Effector CD8-positive, alpha-beta T cell (primary cell): ENCODE data around the gene AKAP8.
"Not testable (repeated sequence)": the region's sequence is repeated elsewhere in the genome, so short reads cannot be mapped to it uniquely, and the experiment has no call there.

Experiments
- DNase-seq: peaks from one replicate; lab custom pipeline; 2025; lab: John Stamatoyannopoulos, UW

Gene AKAP8

GRCh38 chr19:15404097-15404779 lies 24.7 kb upstream of the AKAP8 start:
- DNase-seq: no peak

- no peak for DNase-seq
Observed at GRCh38 chr19:15403151-15403531, 23.6 kb upstream of the AKAP8 start.

- DNase-seq: no peak
Observed at GRCh38 chr19:15402411-15403150, 23.0 kb upstream of the AKAP8 start.

DNA sequence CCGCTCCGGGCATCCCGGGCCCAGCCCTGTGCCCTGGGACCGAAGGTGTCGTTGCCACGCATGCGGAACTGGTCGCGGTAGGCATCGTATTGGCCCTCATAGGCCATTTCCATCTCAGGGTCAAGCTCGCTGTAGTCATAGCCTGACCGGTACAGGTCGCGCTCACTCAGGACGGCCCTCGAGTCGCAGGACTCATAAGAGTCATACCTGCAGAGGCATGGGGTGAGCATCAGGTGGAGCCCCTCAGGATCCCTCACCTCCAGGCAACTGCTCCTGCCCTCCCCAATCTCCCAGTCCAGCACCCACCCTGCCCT lies 21.8 kb upstream of the AKAP8 start:
- no peak for DNase-seq

- no peak for DNase-seq
Observed at GRCh38 chr19:15400521-15401396, 21.2 kb upstream of the AKAP8 start.

- DNase-seq: no peak
Observed at GRCh38 chr19:15399635-15400034, 20.0 kb upstream of the AKAP8 start.

- DNase-seq: no peak
Observed at GRCh38 chr19:15399234-15399515, 19.6 kb upstream of the AKAP8 start.

DNA sequence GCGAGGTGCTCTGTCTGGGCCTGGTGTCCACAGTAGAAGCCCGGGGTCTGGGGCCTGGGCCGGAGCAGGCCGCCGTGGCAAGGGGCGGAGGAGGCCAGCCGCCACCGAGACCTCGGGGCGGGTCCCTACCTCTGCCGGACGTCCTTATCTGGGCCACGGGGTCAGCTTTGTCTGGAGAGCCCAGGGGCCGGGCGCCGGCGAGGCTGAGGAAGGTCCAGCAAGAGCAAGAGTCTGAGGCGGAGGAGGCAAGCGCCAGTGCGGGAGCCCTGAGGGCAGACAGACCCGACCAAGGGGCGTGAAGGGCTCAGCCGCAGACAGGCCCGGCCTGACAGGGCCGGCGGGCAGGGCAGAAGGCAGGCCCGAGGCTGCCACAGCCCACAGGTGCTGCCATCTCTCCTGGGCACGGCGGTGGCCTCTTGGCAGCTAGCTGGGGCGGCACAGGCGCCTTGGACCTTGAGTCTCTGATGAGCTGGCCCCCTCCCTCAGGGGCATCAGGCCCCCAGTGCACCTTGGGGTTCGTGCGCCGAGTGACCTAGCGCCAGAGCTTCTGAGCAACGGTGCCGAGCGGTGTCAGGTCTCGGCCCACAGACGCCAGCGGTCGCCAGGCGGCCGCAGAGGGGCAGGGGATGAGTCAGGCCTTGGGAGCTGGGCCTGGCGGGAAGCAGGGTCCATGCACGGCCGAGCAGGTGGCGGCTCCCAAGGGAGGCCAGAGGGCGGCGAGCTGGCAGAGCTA lies 19.1 kb upstream of the AKAP8 start:
- no peak for DNase-seq

GRCh38 chr19:15397782-15398181 lies 18.2 kb upstream of the AKAP8 start:
- DNase-seq: no peak

GRCh38 chr19:15397236-15397635 lies 17.6 kb upstream of the AKAP8 start:
- DNase-seq: no peak

- no peak for DNase-seq
Observed at GRCh38 chr19:15396436-15396835, 16.8 kb upstream of the AKAP8 start.

DNA sequence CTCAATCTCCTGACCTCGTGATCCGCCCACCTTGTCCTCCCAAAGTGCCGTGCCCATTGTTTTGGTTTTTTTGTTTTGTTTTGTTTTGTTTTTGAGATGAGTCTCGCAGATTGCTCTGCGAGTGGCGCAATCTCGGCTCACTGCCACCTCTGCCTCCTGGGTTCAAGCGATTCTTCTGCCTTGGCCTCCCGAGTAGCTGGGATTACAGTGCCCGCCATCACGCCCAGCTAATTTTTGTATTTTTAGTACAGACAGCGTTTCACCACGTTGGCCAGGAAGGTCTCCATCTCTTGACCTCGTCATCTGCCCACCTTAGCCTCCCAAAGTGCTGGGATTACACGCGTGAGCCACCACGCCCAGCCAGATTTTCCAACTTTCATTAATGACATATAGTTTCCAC lies 15.7 kb upstream of the AKAP8 start:
- DNase-seq: not testable (repeated sequence)

DNA sequence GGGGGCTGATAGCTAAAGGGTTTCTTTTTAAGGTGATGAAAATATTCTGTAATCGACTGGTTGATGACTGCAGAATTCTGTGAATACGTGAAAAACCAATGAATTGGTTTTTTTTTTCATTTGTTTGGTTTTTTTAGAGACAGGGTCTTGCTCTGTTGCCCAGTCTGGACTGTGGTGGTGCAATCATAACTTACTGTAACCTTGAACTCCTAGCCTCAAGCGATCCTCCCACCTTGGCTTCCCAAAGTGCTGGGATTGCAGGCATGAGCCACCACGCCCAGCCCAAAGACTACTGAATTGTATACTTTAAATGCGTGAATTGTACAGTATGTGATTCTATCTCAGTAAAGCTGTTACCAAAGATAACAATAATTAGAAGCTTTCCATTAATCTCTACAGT lies 14.8 kb upstream of the AKAP8 start:
- no peak for DNase-seq

DNA sequence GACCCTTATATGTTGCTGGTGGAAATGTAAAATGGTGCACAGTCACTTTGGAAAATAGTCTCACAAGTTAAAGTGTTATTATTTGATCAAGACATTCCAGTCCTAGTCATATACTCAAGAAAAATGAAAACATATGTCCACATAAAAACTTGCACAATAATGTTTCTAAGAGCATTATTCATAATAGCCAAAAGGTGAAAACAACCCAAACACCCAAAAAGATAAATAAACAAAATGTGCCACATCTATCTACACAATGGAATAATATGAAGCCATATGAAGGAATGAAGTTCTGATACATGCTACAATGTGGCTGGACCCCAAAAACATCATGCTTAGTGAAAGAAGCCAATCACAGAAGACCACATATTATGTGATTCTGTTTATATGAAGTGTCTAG lies 14.4 kb upstream of the AKAP8 start:
- no peak for DNase-seq

DNA sequence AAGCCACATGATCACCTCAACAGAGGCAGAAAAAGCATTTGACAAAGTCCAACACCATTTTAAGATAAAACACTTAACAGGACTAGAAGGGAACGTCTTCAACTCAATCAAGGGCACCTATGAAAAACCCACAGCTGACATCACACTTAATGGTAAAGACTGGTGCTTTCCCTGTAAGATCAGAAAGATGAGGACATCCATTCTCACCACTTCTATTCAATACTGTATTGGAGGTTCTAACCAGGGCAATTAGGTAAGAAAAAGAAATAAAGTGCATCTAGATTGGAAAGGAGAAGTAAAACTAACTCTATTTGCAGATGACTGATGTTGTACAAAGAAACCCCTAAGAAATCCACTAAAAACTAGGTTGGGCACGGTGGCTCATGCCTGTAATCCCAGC lies 11.2 kb upstream of the AKAP8 start:
- DNase-seq: no peak

DNA sequence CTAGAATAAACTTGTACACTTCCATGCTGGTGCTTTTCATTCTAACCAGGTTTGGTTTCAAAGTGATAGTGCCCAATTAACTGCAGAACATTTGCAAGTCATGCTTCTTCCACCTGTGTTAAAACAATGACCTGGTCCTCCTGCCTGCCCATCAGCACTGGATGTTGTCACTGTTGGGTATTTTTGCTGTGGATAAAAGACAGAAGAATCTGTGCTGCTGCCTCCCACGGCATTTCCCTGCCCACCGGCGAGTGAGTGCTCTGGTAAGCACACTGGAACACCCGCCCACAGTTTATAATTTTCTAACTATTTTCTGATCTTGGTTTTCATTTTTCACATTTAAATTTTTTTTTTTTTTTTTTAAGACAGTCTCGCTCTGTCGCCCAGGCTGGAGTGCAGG lies 2.3 kb upstream of the AKAP8 start:
- no peak for DNase-seq

- no peak for DNase-seq
Observed at GRCh38 chr19:15381429-15381828, 1.8 kb upstream of the AKAP8 start.

- no peak for DNase-seq
Observed at GRCh38 chr19:15379999-15380647, 536 bp upstream of the AKAP8 start.

GRCh38 chr19:15378534-15379082 lies 979 bp downstream of the AKAP8 start:
- DNase-seq: peak; percentile 18

- DNase-seq: no peak
Observed at GRCh38 chr19:15374796-15375440, 4.7 kb downstream of the AKAP8 start.

DNA sequence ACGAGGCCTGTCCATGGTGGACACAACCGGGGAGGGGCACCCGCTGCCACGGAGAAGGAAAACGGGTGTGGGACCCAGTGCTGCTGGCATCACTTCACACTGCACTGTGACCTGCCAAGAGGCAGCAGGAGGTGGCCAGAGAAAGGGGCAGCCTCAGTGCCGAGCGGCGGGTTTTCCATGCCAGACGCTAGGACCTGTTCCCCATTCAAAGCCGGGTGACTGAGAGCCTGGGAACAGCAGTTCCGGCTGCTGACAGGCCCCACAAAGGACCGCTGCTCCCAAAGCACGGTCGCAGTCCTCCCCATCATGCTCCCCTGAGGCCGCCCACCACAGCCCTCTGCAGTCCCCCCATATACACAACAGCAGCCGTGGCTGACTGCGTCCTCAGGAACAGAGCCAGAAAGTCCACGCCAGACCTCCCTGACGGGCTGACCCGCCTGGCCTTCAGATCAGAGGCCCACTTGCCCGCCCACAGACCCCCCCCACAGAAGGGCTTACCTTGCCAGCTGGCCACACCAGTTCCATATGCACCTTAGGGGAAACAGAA lies 5.4 kb downstream of the AKAP8 start:
- DNase-seq: no peak
